Measurements from ENCODE around the gene OTUB1.

GRCh38 chr11:64015510-64015909 is 29.3 kb downstream of the OTUB1 start:
- TF ChIP-seq EZH2 (IDR thresholded peaks at IDR 0.05; ENCODE audit: insufficient read depth, poor library complexity, severe bottlenecking) (no peak), EZH2phosphoT487 (IDR thresholded peaks at IDR 0.05; ENCODE audit: insufficient read depth, low read depth) (no peak)
